Stimulated activated CD4-positive, alpha-beta T cell treated with anti-CD3 and anti-CD28 coated beads, Interleukin-15, amount 100 ng/mL, for 24 hours (primary cell): ENCODE measurements around the gene GRM4.
A peak's percentile ranks its signal among the peaks of the same experiment; 100 is the strongest.
"Not testable (repeated sequence)": the region's sequence is repeated elsewhere in the genome, so short reads cannot be mapped to it uniquely, and the experiment has no call there.

Experiments
- DNase-seq: peaks from one replicate; pipeline ENCODE4 v3.0.0-alpha.2; 2020

The GRM4 gene

DNA sequence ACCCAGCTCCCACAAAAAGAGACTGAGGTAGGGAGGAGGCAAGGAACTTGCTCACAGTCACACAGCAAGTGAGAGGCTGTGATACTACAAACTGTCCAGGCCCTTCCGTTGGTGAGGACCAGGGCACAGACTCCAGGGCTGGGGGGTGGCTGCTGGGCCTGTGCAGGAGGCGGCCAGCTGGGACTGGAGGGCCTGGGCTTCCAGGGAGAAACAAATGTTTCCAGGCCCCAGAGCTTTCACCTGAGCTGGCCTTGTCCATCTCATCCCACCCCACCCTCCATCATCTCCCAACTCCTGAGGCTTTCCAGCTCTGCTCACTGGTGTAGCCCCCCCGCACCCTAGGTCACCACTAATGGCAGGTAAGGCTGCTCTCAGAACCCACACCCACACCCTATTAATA is 86.0 kb downstream of the GRM4 start:
- no peak for DNase-seq

DNA sequence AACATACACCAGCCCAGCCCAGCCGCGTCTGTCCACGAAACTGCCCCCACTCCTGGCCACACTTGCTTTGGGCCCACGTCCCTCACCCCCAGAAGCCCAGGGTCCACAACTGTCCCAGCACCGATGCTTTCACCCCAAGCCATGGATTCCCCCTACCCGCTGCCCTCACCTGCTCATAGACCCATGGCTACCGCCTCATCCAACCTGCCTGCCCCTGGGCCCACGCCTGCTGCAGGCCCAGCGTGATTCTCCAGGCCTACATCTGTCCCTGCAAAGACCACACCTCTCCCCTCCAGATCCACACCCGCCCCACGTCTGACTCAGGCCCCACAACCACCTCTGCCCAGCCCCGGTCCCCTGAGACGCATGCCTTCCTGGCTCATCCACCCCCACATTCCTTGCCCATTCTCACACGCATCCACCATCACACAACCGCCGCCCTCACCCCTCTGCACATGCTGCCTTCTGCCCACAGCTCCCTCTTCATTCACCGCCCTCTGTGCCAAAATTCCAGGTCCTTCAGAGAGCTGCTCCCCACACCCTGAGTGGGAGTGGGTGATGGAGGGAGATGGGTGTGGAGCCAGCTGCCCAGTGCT is 86.7 kb downstream of the GRM4 start:
- DNase-seq = no peak

DNA sequence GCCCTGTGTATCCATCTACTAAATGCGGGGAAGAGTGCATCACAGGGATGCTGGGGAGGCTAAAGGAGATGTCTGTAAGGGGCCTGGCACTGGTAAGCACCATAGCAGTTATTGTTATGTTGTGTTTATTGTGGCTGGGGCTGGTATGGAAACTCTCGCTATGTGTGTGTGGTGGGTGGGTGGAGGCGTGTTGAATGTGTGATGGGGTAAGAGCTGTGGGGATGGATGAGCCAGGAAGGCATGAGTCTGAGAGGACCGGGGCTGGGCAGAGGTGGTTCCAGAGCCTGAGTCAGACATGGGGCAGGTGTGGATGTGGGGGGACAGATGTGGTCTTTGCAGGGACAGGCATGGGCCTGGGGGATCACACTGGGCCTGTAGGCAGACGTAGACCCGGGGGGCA is 88.1 kb downstream of the GRM4 start:
- DNase-seq = no peak

DNA sequence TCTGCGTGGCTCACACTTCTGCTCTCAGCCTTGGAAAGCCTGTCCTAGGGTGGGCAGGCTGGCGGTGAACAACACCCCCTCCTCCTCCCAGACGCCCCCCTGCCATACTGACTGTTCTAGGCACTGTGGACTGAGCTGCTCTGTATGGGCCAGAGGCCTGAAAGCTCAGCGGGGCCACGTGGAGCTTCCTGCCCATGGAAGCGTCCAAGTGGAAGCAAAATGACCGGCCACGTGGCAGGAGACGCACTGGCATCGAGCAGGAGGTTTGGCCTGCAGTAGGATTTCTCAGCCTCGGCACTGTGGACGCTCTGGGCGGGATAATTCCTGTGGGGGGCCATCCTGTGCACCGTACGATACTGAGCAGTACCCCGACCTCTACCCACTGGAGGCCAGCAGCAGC is 88.7 kb downstream of the GRM4 start:
- no peak for DNase-seq

DNA sequence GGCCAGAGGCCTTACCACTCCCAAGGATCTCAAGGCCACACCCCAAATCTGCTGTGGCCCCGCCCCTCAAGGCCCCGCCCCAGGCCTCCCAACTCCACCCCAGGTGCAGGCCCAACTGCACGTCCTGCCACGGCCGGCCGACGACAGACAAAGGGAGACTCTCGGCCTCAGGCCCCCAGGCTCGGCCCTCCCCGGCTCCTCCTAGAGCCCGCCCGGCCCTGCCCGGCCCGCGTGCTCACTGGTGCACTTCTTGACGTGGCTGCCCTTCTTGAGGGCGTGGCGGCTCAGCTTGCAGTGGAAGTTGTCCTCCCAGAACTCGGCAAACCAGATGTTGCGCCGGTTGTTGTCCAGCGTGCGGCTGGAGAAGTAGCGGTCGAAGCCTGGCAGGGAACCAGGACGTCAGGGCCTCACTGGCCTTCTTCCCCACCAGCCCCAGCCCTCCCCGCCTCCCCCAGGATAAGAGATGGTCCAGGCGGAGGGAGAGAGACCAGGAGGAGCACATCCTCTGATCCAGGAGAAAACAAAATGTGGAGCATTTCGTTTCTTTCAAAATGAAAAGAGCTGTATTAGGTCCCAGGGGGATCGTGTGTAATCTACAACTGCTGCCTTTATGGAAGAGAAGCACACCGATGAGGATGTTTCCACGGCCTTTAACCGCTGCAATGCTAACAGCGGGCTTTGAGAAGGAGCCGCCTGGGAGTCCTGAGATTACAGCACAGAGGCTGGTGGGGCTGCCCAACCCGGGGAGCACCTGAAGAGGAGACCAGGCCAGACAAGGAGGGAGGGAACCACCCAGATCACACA is 89.4 kb downstream of the GRM4 start:
- peak; percentile 40 for DNase-seq

DNA sequence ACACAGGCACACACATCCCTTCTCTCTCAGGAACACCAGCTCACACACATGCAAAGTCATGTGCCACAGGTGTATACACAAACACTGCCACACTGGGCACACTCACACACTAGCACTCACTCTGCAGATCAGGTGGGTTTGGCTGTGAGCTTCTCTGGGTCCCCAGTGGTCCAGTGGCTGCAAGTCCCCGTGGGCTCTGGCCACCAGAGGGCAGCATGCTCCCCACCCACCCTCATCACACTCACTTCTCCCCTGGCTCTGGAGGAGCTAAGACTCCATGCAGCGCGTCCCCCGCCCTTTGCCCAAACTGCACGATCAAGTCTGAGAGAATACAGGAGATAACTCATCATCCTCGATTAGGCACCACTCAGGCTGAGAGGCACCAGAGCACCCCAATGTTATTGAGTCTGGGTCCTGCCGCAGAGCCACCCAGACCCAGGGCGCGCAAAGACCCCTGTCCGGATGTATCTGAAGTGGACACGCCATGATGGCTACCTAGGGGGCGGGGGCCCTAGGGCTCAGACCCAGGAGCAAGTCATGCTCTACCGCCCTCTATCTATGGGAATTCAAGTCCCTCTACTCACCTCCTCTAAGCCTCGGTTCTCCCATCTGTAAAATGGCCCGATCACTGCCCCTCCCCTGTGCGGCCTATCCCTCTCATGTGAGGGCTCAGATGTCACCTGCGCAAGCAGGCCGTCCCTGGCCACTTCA is 90.5 kb downstream of the GRM4 start:
- DNase-seq = peak; percentile 74

DNA sequence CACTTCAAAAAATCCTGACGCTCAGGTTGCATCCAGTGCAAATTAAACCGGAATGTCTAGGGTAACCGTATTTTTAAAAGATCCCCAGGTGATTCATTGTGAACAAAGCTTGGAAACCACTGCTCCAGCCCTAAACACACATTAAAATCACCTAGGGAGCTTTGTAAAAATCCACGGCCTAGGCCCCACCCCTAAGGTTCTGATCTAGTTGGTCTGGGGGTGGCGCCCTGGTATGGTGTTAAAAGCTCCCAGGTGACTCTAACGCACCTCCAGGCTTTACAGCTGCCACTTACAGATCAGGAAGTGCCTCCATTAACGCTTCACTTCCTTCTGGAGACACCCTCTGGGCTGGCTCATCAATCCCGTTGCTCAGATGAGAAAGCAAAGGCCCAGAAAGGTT is 92.2 kb downstream of the GRM4 start:
- DNase-seq = no peak

DNA sequence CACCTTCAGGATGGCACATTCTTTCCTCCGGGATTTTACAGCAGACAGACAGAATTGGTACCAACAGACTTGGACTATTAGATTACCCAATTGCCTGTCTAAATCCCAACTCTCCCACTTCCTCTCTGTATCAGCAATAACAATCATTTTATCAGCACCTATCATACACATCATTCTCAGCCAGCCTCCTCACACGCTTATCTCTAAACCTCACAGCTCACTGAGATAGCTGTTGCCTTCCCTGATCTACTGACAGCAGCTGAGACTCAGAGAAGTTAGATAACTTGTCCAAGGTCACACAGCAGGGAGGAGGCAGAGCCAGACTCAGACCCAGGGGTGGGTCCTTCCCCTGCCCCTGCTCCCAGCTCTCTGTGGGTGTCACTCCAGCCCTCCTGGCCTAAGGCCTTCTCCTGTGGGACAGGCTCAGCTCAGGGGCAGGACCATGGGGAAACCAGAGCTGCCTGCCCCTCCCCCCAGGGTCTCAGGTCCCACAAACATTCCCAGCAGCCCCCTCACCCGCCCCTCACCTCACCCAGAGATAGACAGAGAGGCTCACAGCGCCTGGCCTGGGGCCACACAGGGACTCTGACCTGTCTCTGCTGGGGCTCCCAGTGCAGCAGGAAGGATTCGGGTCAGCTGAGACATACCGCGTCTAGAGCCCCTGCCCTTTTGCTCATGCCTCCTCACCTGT is 92.8 kb downstream of the GRM4 start:
- DNase-seq = no peak

DNA sequence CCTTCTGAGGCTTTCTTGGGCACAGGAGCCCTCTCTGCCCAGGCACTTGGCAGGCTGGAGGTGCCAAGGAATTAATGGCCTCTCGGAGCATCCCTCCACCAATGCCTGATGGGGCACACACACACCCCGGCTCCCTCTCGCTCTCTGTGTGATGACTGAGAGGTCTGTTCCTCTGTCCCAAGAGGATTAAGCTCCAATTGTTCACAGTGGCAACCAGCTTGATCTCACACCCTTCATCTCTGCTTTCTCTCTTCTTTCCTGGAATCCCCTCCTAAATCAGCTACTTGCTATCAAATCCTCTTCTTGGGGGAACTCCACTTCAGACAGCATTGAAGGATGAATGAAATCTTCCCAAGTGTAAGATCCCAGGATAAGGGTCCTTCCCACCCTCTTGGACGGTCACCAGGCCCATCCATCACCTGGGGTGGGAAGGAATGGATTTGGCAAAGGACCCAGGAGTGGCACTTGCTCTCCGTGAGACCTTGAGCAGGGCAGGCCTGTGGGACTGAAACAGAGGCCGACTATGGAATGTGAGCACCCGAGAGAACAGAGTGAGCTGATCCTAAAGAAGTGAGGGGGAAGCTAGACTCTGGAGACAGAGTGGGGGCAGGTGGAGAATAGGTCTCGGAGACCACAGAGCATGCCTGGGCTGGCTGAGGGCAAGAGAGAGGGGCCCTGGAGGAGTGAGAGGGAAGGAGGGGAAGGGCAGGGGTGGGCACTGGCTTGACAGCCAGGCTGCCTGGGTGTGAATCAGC is 93.6 kb downstream of the GRM4 start:
- DNase-seq = no peak

DNA sequence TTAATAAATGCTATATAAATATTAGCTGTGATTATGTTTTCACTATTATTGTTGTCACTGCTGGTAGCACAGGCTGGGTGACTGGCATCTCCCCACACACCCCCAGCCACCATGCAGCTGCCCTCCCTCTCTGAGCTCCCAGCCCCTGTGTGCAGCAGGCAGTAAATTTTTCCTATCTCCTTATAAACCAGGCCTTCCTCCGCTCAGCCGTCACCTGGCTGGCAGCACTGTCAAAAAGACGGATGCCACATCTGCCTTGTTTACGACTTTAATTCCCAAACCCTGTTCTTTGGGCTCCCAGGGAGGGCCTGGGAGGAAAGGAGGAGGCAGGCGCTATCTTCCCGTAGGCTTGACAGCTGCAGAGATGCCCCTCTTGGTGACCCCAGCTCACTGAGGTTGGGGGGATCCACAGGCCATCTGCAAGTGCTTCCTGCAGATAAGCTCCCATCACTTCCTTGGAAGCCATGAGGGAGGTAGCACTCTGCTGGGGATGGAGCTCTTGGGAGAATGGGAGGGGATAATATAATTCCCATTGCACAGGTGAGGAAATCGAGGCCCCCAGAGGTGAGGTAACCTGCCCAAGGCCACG is 94.5 kb downstream of the GRM4 start:
- no peak for DNase-seq

DNA sequence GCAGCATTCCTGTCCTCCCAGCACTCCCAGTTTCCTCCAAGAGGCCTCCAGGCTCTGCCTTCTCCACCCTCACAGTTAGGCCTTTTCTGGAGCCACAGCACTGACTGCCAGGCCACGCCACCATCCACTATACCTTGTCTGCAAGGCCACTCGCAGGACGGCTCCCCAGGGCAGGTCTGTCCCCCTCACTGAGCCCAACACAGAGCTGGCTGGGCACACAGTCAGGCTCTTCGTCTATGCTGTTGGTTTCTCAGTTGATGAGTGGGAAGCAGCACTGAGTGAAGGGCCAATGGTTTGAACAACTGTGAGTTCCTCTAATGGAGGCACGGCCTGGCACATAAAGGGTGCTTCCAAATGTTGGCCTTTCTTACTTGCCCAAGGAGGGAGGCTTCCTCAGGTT is 95.2 kb downstream of the GRM4 start:
- DNase-seq = no peak

DNA sequence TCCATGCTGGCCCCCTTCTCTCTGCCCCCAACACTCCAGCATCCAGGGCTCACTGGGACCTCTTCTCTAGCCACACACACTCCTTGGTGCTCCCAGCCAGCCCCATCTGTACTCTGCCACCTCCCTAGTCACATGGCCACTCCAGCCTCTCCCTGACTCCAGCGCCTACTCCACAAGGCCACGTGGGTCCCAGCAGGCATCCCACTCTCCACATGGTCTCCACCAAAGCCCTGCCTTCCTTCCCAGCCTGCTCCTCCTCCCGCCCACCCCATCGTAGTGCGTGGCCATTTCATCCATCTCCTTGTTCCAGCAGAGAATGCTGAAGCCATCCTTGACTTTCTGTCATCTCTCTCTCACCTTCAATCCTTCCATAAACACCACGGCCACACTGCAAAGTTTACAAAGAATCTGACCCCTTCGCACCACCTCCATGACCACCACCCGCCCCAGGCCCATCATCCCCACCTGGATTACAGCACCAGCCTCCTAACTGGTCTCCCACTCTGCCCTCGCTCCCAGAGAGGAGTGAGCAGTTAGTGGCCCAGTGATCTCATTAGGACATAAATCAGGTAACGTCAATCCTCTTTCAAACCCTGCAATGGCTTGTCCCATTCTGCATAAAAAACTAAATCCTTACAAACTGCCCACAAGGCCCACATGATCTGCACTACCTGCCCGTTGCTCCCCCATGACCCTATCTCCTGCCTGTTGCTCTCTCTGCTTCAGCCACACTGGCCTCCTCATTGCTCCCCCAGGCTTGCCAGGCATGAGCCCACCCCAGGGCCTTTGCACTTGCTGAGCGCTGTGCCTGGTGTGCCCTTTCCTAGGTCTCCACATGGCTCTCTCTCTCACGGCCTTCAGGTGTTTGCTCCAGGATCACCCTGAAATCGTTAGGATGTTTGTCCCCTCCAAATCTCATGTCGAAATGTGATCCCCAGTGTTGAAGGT is 96.2 kb downstream of the GRM4 start:
- DNase-seq = no peak

DNA sequence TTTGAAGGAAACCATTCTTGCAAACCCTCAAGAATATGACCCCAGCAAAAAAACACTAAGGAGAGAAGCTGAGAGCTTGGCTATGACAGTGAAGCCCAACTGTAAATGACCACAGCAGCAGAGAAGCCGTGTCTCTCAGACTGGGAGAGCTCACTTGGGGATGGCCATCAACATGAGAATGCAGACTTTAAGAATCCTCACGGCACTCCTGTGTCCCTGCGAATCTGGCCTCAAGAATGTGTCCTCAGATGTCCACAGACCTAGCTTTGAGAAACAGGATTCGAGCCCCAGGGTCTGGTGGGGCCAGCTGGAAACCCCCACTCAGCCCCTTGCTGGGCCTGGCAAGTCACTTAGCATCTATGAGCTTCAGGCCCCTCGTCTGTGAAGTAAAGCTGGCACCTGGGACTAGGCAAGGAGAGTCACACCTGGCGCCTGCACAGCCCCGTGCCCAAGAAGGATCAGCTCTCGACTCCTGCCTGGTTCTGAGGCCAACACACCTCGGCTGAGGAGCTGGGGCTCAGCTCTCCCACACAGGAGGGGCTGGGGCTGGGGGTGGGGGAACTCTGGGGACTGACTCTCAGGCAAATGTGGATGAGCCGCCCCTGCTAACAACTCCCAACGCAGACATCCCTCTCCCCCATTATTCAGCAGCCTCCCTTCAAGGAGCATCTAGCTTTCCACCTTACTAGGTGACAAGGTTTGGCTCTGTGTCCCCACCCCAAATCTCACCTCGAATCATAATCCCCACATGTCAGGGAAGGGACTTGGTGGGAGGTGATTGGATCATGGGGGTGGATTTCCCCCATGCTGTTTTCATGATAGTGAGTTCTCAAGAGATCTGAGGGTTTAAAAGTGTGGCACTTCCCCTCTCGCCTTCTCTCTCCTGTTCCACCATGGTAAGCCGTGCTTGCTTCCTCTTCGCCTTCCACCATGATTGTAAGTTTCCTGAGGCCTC is 97.7 kb downstream of the GRM4 start:
- no peak for DNase-seq

DNA sequence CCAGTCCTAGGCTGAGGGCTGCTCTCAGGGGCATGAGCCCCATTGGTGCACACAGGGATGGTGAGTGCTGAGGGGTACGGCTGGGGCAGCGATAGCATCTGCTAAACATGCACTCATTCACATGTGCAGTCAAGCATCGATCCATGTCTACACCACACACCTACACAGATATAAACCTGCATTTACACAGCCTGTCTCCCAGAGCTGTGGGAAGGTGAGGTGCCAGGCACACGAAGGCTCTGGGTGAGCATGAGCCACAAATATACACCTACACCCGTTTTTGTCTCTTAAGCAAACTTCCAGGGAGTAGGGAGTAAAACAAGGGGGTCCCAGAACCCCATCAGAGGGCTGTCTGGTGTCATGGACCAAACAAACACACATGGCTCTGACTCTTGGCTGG is 99.3 kb downstream of the GRM4 start:
- DNase-seq = no peak

DNA sequence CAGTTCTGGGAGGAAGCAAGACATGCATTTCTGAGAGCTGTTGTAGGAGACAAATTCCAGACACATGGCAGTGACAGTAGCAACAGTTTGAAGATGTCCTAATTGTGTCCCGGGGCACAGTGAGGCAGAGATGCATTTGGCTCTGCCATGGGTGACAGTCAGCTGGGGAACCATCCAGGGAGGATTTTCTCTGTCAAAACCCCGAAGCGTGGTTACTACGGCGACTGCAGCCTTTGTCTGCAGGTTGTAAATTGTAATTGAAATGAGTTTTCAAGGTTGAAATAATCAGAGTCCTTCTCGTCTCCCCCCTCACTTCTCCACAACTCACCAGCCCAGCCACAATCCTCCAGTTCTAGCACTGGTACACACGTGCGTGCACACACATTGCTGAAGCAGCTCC is 100.1 kb downstream of the GRM4 start:
- no peak for DNase-seq

DNA sequence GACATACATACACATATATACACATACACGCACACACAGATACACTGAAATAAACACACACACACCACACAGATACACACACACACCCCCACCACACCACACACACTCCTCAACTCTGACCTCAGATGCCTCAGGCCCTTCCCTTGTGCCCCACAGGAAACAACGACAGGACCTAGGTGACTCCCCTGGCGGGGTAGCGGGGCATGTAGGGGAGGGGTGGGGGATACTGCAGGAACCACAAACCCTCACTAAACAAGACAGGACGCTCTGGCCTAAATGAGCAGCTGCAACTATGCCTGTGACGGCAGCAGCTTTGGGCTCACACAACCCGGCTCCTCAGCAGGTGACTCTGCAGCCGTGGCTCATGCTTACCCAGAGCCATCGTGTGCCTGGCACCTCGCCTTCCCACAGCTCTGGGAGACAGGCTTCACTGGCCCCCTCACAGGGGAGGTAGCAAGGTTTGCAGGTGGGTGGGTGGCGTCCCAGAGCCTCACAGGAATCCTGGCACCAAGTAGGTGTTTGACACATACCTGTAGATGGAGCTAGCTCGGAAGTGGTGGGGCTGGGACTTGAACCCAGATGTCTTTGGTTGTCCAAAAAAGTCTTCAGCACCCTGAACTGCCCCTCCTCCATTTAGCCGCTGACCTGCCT is 100.8 kb downstream of the GRM4 start:
- DNase-seq = no peak

DNA sequence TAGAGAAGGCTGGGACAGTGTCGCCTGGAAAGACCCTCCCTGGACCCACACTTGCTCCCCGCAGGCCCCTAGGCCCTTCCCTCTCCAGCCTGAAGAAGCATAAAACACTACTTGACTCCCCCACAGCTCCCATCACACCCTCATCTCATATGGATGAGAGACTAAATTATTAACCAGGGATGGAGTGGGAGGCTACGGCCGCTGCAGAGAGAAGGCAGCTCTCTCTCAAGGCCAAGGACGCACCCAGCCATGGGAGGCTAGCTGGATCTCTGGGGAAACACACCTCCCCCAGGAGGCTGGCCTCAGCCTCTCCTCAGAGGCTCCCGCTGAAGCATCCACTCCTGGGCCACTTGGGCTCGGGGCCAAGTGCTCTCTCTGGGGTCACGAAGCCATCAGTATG is 102.5 kb downstream of the GRM4 start:
- no peak for DNase-seq

DNA sequence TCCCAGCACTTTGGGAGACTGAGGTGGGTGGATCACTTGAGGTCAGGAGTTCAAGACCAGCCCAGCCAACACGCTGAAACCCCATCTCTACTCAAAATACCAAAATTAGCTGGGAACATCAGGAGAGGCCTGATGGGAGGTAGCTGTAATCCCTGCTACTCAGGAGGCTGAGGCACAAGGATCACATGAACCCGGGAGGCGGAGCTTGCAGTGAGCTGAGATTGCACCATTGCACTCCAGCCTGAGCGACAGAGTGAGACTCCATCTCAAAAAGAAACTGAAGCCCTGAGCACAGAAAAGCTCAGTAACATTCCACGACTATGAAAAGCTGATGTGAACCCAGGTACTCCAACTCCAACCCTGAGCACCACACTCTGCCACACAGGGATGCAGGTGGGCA is 103.9 kb downstream of the GRM4 start:
- not testable (repeated sequence) for DNase-seq

DNA sequence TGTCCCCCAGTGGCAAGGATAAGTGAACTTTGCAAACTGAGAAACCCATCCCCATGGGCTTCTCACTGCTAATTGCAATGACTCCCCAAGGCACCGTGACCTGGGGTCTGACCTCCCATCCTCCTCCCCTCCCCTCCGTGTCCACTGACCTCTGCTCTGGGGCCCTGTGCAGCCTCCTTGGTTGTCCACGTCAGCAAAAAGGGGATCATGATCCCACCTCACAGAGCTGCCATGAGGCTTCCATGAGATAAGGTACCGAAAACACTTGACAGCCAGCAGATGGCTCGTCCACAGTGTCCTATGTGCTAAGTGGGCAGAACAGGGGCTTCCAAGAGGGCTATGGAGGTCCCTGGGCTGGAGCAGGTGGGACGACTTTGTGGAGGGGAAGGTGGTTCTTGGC is 104.5 kb downstream of the GRM4 start:
- no peak for DNase-seq

DNA sequence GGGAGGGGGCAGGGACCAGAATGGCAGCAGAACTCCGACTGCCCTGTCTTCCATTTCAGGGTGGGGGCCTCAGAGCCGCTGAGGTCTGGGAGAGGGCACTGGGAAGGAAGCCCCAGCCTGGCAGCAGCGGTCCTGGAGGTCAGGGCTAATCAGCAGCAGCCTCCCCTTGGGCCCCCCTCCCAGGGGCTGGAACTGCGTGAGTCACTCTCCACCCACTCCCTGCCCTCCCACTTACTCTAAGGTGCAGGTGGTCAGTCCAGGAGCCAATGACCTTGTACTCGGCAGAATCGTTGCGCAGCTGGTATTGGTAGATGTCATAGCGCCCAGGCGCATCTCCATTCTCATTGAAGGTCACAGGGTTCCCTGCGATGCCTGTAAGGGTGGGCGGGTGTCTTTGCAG is 105.9 kb downstream of the GRM4 start:
- DNase-seq = no peak
